HG03460 (cell line): Measurements from ENCODE around the gene MYO18B.
"Not testable (repeated sequence)": the region's sequence is repeated elsewhere in the genome, so short reads cannot be mapped to it uniquely, and the experiment has no call there.

Experiments
- ATAC-seq: cut with Tn5 transposase; IDR thresholded peaks from one replicate; pipeline ENCODE4 v1.9.1; 2021; ENCODE audit not compliant: unreplicated experiment

MYO18B gene

GRCh38 chr22:25970374-25970911, 228.5 kb downstream of the MYO18B start:
- ATAC-seq = no peak

- no peak for ATAC-seq
Measured at GRCh38 chr22:25970999-25971811, 229.2 kb downstream of the MYO18B start.

DNA sequence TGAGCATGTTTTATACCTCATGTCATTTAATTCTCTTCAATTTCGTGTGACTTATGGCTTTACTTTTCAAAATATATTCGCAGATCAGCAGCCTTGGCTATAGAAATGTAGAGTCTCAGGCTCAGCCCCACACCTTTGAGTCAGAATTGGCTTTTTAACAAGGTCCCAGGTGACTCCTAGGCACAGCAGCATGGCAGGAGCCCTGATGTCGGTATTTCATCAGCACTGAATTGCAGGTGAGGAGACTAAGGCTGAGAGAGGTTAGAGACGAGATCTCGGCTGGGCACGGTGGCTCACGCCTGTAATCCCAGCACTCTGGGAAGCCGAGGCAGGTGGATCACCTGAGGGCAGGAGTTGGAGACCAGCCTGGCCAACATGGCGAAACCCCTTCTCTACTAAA, 230.4 kb downstream of the MYO18B start:
- ATAC-seq = no peak

DNA sequence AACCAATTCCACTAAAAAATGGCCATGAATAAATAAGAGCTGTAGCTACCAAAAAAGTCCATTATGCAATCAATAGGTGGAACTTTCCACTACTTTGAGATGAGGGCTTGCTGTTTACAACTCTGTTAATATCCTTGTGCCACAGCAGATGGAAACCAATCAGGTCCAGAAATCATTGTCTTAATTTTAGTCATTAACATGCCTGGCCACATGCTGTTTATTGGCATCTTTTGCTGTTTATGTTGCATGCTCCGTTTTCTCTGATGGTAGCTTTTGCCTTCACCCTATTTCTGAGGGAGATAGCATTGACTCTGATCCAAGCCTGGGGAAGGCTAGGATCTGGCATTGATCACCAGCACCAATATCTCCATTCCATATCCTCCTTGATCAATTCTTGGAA, 234.4 kb downstream of the MYO18B start:
- no peak for ATAC-seq

GRCh38 chr22:25979968-25980367, 238.0 kb downstream of the MYO18B start:
- no peak for ATAC-seq

- ATAC-seq = not testable (repeated sequence)
Measured at GRCh38 chr22:25984911-25985310, 242.9 kb downstream of the MYO18B start.

- ATAC-seq = no peak
Measured at GRCh38 chr22:25987948-25988347, 246.0 kb downstream of the MYO18B start.

- ATAC-seq = no peak
Measured at GRCh38 chr22:25990940-25991339, 249.0 kb downstream of the MYO18B start.

GRCh38 chr22:25992331-25992730, 250.3 kb downstream of the MYO18B start:
- ATAC-seq = no peak

- ATAC-seq = no peak
Measured at GRCh38 chr22:25996669-25997068, 254.7 kb downstream of the MYO18B start.

DNA sequence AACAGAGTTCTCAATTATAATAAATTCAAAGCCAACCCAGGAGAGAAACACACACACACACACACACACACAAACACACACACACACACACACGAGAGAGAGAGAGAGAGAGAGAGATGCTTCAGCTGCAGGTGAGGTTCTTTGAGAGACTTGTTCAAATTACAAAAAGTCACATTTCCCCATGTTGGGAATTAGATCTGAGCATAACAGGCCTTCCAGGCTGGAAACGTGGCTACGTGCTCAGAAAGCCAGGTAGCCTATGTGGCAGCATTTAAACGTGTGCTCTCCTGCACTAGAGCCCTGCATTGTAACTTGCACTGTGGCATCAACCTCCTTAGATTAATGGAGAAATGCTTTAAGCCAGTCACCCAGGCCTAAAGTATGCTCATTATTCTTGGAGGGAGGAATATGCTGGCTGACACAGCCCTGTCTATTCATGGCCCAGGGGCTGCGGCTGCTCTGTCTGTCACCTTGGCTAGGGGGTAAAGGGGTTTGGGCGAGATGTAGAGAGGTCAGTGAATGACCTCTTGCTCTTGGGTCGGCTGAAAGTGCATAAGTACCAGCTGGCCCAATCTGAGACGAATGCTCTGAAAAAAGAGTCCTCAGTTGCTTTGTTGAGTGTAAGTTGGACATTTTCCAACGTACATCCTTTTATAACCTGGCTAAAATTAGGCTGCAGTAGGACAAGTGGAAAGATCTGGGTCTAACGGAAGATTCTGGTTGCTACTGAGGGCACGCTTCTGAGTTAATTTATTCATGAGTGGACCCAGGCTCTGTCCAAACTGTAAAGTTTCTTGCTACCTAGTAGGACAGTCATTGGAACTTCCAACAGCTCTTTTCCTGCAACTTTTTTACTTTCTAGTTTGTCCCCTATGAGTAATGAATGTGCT, 256.1 kb downstream of the MYO18B start:
- no peak for ATAC-seq

DNA sequence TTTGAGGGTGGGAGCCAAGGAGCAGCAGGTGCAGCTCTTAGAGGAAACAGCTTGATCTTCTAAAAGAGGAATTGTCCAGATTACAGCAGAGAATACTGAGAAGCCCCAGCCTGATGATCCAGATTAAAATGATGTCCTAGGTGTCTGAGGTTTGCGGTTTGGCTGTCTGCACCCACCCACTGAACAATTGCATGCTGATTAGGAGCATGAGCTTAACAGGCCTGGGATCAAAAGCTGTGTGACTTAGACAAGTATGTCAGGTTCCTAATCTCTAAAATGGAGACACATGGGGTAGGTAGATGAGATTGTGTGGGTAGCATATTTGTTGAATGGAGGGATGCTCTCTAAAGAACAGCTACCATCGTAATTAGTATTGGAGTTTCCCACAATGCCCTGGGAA, 260.5 kb downstream of the MYO18B start:
- no peak for ATAC-seq

DNA sequence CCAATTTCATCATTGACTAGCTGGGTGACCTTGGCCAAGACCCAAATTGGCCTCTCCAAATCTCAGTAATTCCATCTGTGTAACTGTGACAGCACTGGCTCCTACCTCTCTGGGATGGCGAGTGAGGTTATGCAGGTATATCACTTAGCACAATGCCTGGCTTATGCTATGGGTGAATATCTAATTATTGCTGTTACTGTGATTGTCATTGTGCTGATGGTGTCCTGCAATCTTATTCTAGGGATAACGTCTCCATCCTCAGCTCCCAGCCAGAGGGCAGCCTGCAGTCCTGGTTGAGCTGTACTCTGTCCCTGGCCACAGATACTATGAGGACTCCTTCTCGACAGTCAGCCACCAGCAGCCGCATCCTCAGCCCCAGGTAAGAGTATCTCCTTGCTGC, 262.5 kb downstream of the MYO18B start:
- no peak for ATAC-seq

DNA sequence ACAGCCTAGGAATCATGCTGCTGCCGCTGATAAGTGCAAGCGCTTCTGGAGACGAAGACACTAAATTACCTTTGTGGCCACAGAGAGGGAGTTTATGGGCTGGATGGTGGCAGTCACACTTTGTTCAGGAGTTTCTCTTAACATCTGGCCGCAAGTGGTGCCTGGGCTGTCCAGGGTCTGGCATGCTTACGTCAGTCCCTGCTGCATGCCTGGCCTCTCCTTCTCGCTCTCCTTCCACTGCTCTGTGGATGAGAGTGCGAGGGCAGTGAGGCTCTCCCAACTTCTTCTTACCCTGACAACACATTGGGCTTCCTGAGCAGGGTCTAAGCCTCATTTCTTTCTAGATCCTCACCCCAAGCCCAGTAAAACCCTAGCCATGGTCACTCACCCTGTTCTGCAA, 266.6 kb downstream of the MYO18B start:
- ATAC-seq = no peak

DNA sequence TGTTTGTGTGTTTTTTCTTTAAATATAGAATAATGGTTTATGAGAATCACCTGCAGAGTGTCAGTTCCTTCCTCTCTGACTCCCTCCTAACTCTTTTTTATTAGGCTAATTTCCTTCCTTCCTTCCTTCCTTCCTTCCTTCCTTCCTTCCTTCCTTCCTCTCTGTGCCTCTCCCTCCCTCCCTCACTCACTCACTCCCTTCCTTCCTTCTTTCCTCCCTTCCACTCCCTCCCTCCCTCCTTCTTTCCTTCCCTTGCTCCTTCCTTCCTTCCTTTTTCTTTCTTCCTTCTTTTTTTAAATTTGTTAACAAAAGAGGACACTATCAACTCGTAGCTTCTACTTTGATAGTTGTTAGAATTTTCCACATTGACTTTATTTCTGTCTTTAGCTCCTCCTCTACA, 274.9 kb downstream of the MYO18B start:
- ATAC-seq = no peak

GRCh38 chr22:26017932-26018331, 275.9 kb downstream of the MYO18B start:
- no peak for ATAC-seq

DNA sequence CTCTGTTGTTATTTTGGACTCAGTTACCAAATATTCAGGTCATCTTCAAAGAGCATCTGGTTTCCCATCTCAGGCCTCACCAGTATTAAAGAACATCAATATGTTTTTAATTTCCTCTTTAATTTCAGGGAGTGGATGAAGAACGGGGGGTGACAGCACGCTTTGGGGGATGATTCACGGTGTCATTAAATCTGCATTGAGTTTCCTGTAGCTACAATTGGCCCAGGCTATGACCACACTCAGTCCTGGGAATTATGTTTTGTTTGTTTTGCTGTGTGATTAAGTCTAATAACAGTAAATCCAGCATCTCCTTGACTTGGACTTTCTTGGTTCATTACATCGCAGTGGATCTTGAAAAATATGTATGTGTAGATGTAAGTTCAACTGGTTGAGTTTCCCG, 277.6 kb downstream of the MYO18B start:
- ATAC-seq = no peak

DNA sequence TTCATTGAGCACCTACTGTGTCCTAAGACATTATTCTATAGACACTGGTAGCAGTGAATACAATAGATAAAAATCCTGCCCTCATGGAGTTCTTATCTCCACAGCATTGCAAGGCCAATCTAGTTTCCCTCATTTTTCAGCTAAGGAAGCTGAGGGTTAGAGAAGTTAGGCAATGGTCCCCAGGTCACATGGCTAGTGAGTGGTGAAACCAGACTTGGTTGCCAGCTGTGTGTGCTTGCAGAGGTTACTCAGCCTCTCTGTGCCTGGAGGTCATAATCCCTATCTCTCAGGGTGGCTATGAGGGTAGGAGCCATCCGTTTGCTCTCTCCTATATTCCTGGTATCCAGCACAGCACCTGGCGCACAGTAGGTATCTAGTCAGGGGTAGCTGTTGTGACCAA, 279.5 kb downstream of the MYO18B start:
- no peak for ATAC-seq

DNA sequence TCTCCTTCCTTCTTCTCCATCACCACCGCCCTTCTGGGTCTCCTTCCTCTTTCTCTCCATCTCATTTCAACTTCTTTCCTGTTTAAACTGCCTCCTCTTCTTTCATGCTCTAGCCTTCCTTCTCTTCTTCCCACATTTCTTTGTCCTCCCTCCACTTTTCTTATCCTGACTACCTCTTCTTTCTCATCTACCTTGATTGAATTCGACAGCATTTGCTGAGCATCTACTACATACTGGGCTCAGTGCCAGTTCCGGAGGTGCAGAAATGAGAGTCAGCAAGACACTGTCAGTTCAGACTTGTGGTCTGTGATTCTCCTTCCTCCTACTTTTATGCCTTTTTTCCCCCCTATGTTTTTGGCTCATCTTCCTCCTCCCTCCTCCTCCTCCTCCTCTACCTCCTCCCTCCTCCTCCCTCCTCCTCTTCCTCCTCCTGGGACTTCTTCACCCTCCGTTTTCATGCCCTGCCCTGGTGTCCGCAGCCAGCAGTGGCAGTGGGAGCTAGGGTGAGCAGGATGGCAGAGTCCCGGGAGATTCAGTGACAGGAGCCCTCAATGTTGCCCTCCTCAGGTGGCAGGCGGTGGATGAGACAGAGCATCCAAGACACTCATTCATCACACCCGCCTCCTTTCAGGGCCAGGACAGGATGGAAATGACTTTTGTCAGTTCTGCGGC, 281.3 kb downstream of the MYO18B start:
- no peak for ATAC-seq

- no peak for ATAC-seq
Measured at GRCh38 chr22:26025626-26026025, 283.6 kb downstream of the MYO18B start.

GRCh38 chr22:26027341-26027740, 285.4 kb downstream of the MYO18B start:
- ATAC-seq = no peak
